ENCODE measurements around the gene PWP2.
A peak's percentile ranks its signal among the peaks of the same experiment; 100 is the strongest.
"Not testable (repeated sequence)": the region's sequence is repeated elsewhere in the genome, so short reads cannot be mapped to it uniquely, and the experiment has no call there.

PWP2 gene

GRCh38 chr21:44107026-44107501 lies at the start of gene PWP2:
PWP2 (plus strand) TSS chr21:44107399; CDS start chr21:44107417, 18 bp downstream.
- not testable (repeated sequence) for DNase-seq

DNA sequence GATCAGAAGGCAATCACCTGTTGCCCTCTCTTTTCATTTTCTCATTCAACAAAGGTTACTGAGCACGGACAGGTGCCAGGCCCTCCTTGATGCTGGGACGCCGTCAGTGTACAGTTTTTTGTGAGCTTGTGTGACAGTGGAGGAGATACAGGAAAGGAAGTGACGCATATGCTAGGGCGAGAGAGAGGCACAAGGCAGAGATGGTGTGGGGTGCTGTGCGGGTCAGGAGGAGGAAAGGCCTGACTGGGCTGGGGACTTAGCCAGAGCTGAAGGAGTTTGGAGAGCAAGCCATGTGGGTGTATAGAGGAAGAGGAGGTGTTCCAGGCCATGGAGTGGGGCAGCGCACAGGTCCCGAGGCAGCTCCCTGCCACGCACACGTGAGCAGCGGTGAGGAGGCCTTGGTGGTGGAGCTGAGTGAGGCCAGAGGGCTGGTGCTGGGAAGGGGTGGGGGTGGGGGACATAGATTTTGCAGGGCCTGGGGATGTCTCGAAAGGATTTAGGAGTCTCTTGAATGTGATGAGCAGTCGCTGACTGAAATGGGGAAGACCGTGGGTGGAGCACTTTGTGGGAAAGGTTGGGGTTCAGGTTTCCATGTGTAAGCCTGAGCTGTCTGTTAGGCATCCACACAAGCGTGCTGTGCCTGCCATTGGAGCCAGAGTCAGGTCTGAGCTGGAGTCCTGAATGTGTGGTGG lies 49.1 kb upstream of the PWP2 start:
- DNase-seq: no peak

DNA sequence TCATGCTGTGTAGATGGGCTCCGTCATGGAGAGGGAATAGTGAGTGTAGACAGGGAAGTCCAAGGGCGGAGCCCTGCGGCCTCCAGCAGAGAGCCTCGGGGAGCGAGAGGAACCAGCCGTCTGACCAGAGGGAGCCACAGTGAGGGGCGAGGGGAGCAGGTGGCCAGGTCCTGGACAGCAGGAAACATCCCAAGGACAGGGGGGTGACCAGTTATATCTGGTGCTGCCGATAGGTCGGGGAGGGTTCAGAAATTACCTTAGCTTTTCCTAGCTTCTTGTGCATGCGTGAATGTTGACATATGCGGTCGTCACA lies 48.6 kb upstream of the PWP2 start:
- no peak for DNase-seq

DNA sequence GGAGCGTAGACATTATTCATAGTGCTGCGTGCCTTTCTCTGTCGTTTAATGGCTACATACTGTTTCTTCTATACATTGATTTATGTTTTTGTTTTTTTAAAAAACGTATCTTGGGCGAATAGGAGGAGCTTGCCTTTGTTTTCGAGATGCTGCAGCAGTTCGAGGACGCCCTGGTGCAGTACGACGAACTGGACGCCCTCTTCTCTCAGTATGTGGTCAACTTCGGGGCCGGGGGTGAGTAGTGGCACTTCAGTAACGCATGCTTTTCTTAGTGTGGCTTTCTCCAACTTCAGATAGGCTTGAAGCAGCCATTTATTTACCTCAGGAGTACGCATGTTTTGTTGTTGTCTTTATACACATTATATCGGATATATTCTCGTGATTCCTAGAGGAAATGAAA lies 48.2 kb upstream of the PWP2 start:
- no peak for DNase-seq

GRCh38 chr21:44059710-44060109 lies 47.5 kb upstream of the PWP2 start:
- no peak for DNase-seq

DNA sequence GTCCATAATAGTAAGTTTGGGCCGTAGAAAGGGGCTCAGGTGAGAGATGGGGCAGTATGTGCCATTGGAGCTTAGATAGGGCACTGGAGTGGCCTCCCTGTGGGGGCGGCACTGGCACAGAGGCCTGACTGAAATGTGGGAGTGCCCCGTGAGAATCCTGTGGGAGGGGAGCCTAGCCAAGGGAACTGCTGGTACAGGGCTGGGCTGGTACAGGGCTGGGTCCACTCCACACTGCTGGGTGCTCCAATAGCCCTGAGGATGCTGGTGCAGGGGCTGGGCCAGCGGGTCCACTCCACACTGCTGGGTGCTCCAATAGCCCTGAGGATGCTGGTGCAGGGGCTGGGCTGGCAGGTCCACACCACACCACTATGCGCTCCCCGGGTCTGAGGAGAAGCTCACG lies 44.8 kb upstream of the PWP2 start:
- no peak for DNase-seq

DNA sequence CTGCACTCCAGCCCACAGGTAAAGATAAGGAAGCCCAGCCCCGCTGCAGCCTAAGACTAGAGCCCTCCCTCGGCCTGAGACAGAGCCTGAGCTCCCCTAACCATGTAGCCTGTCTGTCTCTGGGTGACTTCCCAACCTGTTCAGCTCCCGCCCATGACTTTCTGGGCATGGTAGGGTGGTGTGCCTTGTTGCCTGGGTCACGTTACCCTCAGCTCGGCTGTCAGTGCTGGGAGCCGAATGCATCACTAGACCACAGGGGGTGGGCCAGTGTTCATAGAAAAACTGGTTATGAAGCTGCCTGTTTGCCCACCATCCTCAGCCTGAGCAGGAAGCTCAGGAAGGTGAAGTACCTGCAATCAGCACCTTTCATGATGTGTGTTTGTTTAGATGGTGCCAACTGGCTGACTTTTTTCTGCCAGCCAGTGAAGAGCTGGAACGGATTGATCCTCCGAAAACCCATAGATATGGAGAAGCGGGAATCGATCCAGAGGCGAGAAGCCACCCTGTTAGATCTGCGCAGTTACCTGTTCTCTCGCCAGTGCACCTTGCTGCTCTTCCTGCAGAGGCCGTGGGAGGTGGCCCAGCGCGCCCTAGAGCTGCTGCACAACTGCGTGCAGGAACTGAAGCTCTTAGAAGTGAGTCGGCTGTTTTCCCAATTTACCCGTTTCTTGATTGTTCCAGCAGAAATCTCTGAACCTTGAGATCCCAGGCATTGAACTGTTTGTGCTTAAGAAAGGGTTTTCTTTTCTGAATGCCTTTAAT lies 43.9 kb upstream of the PWP2 start:
- no peak for DNase-seq

DNA sequence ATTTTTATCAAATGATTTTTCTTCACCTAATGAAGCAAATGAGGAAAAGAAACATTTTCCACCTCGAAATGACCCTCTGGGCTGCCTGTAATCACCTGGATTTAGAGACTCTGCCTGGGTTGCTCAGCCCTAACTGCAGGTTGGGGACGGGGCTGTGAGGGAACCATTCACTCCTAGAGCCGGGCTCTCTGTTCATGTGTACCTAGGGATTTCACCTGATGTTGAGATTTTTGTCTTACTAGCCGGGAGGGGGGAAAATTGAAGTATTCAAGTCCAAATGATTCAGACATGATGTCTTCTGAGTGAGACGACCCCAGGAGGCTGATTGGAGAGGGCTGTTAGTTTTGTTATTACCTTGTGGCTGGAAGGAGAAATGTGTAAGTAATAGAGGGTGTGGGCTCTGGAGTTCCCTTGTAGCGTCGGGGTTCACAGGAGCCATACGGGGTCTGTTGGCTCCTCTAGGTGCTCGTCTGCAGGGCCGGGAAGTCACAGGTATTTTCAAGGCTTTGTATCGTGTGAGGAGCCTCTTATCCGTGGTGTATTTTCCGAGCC lies 42.3 kb upstream of the PWP2 start:
- no peak for DNase-seq

GRCh38 chr21:44065428-44065827 lies 41.8 kb upstream of the PWP2 start:
- peak; percentile 11 for DNase-seq

- no peak for DNase-seq
Observed at GRCh38 chr21:44066116-44066515, 41.1 kb upstream of the PWP2 start.

DNA sequence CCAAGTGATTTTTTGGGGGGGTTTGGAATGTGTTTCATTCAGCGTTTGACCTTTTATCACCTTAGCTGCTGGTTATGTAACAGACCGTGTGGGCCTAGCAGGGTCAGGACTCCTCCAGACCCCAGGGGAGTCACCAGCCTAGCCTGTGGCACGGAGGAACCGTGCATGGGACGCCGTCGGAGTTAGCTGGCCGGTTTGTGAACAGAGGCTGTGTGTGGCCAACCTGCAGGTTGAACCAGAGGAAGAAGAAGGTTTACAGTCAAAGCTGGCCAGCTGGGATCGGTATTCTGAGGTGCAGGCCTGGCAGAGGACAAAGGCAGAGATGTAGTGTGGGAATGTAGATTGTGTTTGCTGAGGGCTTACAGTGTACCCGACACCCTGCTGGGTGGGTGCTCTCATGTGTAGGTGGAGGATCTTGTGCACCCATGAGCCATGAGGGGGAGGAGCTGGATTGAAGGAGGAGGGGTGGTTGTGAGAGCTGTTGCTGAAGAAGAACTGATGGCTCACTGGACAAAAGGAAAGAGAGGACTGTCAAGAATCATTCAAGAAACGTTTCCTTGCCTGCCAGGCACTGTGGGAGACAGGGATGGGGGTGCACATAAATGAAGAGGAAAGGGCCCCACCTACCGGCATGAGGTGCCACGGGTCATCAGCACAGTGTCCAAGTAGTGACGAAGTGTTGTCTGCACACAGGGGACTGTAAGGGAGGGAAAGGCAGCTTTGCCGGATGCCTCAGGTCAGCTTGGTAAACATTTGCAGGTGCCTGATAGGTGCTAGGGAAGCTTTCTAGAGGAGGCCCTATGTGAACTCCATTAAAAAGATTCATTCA lies 40.0 kb upstream of the PWP2 start:
- DNase-seq: no peak

- no peak for DNase-seq
Observed at GRCh38 chr21:44070391-44070790, 36.8 kb upstream of the PWP2 start.

DNA sequence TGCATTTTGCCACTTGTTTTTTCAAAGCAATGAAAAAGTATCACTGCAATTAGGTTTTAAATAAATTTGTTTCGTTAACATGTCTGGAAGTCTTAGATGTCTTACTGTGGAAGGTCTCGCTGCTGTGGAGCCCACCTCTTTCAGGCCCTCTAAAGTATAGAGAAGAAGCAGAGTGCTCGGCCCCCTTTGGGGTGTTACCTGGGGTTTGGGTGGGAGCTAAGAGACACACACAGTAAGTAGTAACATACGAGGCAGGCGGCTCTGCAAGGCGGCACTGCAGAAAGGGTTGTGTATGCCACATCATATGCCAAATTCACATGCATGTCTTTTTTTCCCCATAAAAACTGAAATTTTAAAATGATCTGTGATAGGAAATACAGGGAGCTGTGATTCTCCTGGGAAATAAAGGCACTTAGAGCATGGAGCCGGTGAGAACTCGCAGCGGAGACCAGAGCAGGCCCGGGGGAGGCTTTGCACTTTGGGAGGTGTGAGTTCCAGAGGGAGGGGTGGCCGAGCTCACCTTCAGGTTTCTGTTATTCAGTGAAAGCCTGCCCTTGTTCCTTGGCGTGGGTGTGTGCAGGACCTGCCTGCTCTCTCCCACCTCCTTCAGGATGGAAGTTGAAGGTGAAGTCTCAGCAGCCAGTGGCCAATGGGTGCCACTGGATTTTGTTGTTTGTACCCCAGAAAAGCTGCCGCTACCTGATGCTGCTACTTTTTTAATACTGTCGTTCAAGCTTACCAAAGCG lies 35.7 kb upstream of the PWP2 start:
- no peak for DNase-seq

DNA sequence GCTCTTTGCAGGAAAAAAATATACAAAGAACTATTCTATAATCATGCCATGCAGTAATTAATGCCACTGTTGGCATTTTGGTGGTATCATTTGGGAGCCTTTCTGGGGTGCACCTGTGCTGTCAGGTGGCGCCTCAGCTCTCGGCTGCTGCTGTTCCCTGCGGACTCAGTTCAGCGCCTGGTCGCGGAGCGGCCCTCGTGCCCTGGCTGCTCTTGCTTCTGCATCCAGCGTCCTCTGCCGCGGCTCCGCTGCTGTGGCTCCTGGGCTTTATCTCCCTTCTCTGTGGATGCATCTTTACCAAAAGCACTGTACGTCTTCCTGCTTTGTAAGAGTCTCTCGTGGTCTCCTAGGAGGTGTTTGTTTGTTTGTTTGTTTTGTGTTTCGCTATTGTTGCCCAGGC lies 35.1 kb upstream of the PWP2 start:
- DNase-seq: no peak

- no peak for DNase-seq
Observed at GRCh38 chr21:44074315-44074958, 32.8 kb upstream of the PWP2 start.

- no peak for DNase-seq
Observed at GRCh38 chr21:44076316-44076715, 30.9 kb upstream of the PWP2 start.

- DNase-seq: no peak
Observed at GRCh38 chr21:44078411-44078981, 28.7 kb upstream of the PWP2 start.

DNA sequence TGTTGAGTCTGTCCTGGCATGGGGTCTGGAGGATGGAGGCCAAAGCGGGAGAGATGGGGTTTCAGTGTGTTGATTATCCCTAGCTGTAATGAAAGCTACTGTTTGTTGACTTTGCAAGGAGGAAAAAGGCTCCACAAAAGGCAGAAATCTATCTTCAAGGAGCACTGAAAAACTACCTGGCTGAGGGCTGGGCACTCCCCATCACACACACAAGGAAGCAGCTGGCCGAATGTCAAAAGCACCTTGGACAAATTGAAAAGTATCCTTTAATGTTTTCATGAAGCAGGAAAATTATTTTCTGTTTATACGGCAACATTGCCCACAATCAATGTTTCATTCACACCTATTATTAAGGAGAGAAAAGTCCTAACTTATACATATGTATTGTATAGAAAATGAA lies 27.8 kb upstream of the PWP2 start:
- no peak for DNase-seq

DNA sequence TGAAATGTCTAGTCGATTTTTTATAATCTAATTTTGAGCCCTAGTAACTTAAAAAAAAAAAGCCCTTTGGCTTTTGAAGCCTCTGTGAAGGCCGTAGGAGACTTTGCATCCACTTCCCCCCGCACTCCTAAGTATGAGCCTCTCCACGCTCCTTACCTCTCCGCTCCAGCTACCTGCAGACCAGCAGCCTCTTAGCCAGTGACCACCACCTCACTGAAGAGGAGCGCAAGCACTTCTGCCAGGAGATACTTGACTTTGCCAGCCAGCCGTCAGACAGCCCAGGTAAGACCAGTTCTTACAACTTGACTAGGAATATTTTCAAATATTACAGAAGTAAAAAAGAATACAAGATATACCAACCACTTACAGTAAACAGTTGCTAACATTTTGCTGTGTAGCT lies 27.4 kb upstream of the PWP2 start:
- no peak for DNase-seq

- no peak for DNase-seq
Observed at GRCh38 chr21:44082648-44083440, 24.4 kb upstream of the PWP2 start.

All from fibroblast of skin of right biceps (primary cell).